Left ventricle myocardium inferior (tissue), 1 donor: ENCODE measurements around the gene DUS2. TPM values are rescaled to one million over a fixed set of nuclear protein-coding genes. Genes with fewer than 3 reads are reported as not detected.

Source experiments
- DNase-seq: peaks from one replicate; pipeline ENCODE4 v3.0.0-alpha.2; 2020
- H3K27ac ChIP-seq: fragments of 200-600 bp; replicated peaks from 2 replicates; pipeline ENCODE4 v1.8.0; 2021
- H3K27me3 ChIP-seq: fragments of 200-600 bp; 2 replicates; pipeline ENCODE4 v1.8.0; 2021; ENCODE audit warnings: low read depth
- H3K36me3 ChIP-seq: fragments of 200-600 bp; 2 replicates; pipeline ENCODE4 v1.8.0; 2021
- H3K4me1 ChIP-seq: fragments of 200-600 bp; 2 replicates; pipeline ENCODE4 v1.8.0; 2021
- H3K4me3 ChIP-seq: fragments of 200-600 bp; 2 replicates; pipeline ENCODE4 v1.8.0; 2021; ENCODE audit warnings: mild to moderate bottlenecking, moderate library complexity
- H3K9me3 ChIP-seq: fragments of 200-600 bp; replicated peaks from 2 replicates; pipeline ENCODE4 v1.8.0; 2021
- intact Hi-C: fragments of 100-400 bp; cut with micrococcal nuclease; formaldehyde crosslinking; loops from one replicate; pipeline ENCODE4 v1.11.0; 2022
- total RNA-seq: library from RNA; stranded (reverse); fragmentation: NEBNext Ultra II Directional; extraction: Animal tissue kit (Norgen Biotek cat#: 25700); gene quantifications from one replicate; pipeline ENCODE4 v1.2.1, GENCODE V29; 2021
- TF ChIP-seq, protein P1 (sequence below): fragments of 200-600 bp; IDR thresholded peaks from 2 replicates; pipeline ENCODE4 v1.8.0; 2021; ENCODE audit warnings: antibody characterized with exemption, mild to moderate bottlenecking, borderline replicate concordance
- donor health status: DM: no; HTN: yes; CAD: no; lungs with severe emphysema.

Gene DUS2
- total RNA-seq, 1 donor from 2014 or later = 6.8 TPM

DNA sequence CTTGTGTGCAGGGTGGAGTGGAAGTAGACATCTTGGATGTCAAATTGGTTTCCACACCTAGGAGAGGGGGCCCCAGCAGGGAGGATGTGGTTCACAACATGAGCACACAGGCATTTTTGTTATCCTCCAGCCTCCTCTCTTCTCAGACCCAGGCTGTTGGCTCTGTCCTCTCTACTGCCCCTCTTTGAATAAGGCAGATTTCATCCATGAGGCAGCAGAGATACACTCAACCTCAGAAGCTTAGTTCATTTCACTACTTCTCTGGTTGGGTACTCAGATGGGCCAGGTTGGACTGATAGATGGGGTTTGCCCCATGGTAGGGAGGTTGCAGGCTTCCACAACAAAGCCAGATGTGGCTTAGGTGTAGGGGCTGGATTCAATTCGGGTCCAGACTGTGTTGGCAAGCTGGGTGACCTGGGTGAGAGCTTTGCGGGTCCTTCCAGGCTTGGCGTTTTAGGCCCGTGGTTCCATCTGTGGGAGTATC lies 39.9 kb downstream of the DUS2 start:
- no peak for DNase-seq
- H3K4me1 ChIP-seq = peaks cover 23% of the 10 kb centered on the region
- H3K27me3 ChIP-seq = no peaks in the 10 kb centered on the region
- intact Hi-C loops = no loop called here
- H3K9me3 ChIP-seq = no peaks in the 10 kb centered on the region
- no peak overlapping the region for H3K4me3 ChIP-seq
- peaks cover 8% of the 10 kb centered on the region for H3K36me3 ChIP-seq
- no peak overlapping the region for H3K27ac ChIP-seq
- TF ChIP-seq, protein P1, sequence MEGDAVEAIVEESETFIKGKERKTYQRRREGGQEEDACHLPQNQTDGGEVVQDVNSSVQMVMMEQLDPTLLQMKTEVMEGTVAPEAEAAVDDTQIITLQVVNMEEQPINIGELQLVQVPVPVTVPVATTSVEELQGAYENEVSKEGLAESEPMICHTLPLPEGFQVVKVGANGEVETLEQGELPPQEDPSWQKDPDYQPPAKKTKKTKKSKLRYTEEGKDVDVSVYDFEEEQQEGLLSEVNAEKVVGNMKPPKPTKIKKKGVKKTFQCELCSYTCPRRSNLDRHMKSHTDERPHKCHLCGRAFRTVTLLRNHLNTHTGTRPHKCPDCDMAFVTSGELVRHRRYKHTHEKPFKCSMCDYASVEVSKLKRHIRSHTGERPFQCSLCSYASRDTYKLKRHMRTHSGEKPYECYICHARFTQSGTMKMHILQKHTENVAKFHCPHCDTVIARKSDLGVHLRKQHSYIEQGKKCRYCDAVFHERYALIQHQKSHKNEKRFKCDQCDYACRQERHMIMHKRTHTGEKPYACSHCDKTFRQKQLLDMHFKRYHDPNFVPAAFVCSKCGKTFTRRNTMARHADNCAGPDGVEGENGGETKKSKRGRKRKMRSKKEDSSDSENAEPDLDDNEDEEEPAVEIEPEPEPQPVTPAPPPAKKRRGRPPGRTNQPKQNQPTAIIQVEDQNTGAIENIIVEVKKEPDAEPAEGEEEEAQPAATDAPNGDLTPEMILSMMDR = no peak

DNA sequence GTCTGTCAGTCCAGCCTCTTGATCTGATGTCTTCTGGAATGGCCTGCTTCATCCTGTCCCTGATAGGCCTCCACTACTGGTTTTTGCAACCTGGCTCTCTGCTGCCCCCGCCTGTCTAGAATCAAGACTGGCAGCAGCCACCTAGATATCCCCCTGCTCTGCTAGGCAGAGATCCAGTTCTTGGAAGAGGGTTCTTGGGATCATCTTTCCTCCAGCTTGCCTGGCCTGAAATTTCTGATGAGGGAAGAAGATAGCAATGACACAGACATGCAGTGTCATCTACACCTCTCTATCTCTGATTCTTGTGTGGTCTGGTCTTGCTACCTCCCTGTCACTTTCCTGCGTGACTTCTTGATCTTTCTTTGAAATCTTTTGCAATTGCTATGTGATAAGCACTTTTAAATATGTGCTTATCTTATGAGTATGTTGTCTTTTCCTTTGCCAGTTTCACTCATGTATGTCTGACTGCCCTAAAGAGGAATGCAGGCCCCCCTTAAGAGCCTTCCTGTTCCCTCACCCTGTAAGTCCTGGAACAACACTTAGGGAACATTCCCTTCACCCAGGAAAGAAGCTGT lies 41.8 kb downstream of the DUS2 start:
- Histone ChIP-seq H3K4me1 (peaks cover 37% of the 10 kb centered on the region), H3K4me3 (no peak overlapping the region), H3K27ac (peak overlapping the region; percentile 60), H3K9me3 (no peaks in the 10 kb centered on the region), H3K27me3 (no peaks in the 10 kb centered on the region), H3K36me3 (peaks cover 4% of the 10 kb centered on the region)
- TF ChIP-seq, protein P1 = peak; percentile 90
- DNase-seq = peak; percentile 63
- intact Hi-C loops = no loop called here

DNA sequence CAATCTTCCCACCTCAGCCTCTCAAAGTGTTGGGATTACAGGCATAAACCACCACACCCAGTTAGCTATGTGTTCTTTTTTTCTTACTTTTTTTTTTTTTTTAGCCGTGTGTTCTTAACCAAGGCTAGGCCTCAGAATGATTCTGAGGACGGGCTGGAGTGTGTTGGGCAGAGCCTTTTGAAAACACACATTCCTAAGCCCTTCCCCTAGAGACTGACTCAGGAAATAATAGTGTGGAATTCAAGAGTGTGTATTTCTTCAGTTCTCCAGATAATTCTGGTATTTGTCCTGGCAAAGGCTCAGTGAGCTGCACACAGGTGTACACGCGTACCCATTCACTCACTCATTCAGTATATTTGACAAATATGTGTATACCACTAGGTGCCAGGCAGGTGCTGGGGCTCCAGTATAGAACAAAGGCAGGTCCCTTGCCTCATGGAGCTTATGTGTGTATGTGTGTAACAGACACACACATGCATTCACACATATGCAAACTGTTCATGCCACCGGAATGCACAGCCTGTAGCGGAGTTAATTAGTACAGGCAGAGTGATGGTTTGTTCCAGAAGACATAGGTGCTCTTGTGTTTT lies 42.7 kb downstream of the DUS2 start:
- Histone ChIP-seq H3K9me3 (no peaks in the 10 kb centered on the region), H3K27me3 (no peaks in the 10 kb centered on the region), H3K36me3 (peaks cover 4% of the 10 kb centered on the region), H3K4me3 (no peak overlapping the region), H3K4me1 (peaks cover 44% of the 10 kb centered on the region), H3K27ac (peak overlapping the region; percentile 60)
- no peak for DNase-seq
- TF ChIP-seq, protein P1 = no peak
- intact Hi-C loops = no loop called here

DNA sequence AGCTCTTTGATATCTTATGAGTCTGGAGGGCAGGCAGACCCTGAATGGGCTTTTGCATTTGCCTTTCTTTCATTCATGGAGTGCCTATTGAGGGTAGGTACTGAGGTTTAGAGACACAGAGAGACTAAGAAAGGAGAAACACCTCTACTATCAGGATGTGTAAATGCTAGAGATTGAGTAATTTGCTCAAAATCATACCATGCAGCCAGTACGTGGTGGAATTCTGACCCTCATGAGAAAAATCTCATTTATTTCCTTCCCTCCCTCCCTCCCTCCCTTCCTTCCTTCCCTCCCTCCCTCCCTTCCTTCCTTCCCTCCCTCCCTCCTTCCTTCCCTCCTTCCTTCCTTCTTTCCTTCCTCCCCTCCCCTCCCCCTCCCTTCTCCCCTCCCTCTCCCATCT lies 43.7 kb downstream of the DUS2 start:
- no peak for DNase-seq
- TF ChIP-seq, protein P1 = no peak
- H3K27me3 ChIP-seq = no peaks in the 10 kb centered on the region
- peaks cover 11% of the 10 kb centered on the region for H3K36me3 ChIP-seq
- peaks cover 45% of the 10 kb centered on the region for H3K4me1 ChIP-seq
- H3K4me3 ChIP-seq = no peak overlapping the region
- no peaks in the 10 kb centered on the region for H3K9me3 ChIP-seq
- no peak overlapping the region for H3K27ac ChIP-seq
- intact Hi-C loops = no loop called here

DNA sequence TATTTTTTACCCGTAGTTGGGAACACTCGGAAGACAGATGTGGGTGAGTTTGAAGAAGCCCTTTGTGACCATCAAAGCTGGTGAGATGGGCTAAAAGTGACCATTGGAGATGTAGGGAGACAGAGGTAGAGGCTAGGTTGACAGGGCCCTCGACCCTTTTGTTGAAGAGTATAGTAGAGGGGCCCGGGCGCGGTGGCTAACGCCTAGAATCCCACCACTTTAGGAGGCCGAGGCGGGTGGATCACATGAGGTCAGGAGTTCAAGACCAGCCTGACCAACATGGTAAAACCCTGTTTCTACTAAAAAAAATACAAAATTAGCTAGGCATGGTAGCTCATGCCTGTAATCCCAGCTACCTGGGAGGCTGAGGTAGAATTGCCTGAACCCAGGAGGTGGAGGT lies 45.8 kb downstream of the DUS2 start:
- H3K27me3 ChIP-seq = no peaks in the 10 kb centered on the region
- no peaks in the 10 kb centered on the region for H3K9me3 ChIP-seq
- H3K36me3 ChIP-seq = peaks cover 28% of the 10 kb centered on the region
- no peak overlapping the region for H3K4me3 ChIP-seq
- H3K4me1 ChIP-seq = peaks cover 55% of the 10 kb centered on the region
- TF ChIP-seq, protein P1 = no peak
- DNase-seq = no peak
- peak overlapping the region; percentile 54 for H3K27ac ChIP-seq
- intact Hi-C loops = no loop called here
